Measurements from ENCODE around the gene CLMN. TPM values are rescaled to one million over a fixed set of nuclear protein-coding genes. Genes with fewer than 3 reads are reported as not detected.

Gene CLMN
- total and polyA plus RNA-seq, 10 of the 15 experiments (the other 5 are each of a cell fraction or from before 2014, with no cell fraction given), result 7.8 to 49.3 (median 18.5) TPM

- H2AFZ ChIP-seq (ENCODE audit: control insufficient read depth, low read depth, low read length), result no peak overlapping the region
Observed at GRCh38 chr14:95235351-95235750, 84.4 kb downstream of the CLMN start.

More at GRCh38 chr14:95235351-95235750, 84.4 kb downstream of the CLMN start:
- ATAC-seq (no peak), DNase-seq (ENCODE audit: low read depth, low spot score) (no peak), FAIRE-seq (no peak)
- Histone ChIP-seq H3K27me3 (replicated peaks in 1 of 2; ENCODE audit: control insufficient read depth in 2 of 2, insufficient read depth in 2 of 2, low read length in 1 of 2) (no peaks in the 10 kb centered on the region), H3K79me2 (ENCODE audit: control insufficient read depth, insufficient read depth, low read length) (no peaks in the 10 kb centered on the region), H3K4me3 (no peak overlapping the region), H4K20me1 (ENCODE audit: control insufficient read depth, insufficient read depth) (no peaks in the 10 kb centered on the region), H3K4me1 (ENCODE audit: control insufficient read depth, insufficient read depth, low read length) (peaks cover 18% of the 10 kb centered on the region), H3K36me3 (ENCODE audit: control insufficient read depth in 2 of 2, insufficient read depth in 2 of 2, low read length in 1 of 2) (no peaks in the 10 kb centered on the region), H3K9ac (ENCODE audit: control insufficient read depth, insufficient read depth, low read length) (no peak overlapping the region), H3K9me3 (replicated peaks; ENCODE audit: control insufficient read depth, insufficient read depth, low read length) (no peaks in the 10 kb centered on the region), H3K27ac (ENCODE audit: control insufficient read depth, insufficient read depth) (no peak overlapping the region), H3K4me2 (ENCODE audit: control insufficient read depth, insufficient read depth) (no peak overlapping the region)
- WGBS (ENCODE audit: insufficient coverage, insufficient replicate concordance, low lambda C conversion rate, missing lambda C conversion rate), result 74% methylated on average over 4 of the region's 4 CpGs
- intact Hi-C loops (cut with micrococcal nuclease; ENCODE audit: unreplicated experiment) (no loop called here), in situ Hi-C loops (cut with MboI) (no loop called here)
- TF ChIP-seq HDGF (IDR thresholded peaks at IDR 0.05) (no peak), RAD21 (IDR thresholded peaks at IDR 0.05; ENCODE audit: insufficient read depth, low read depth, low read length) (no peak), CBX3 (IDR thresholded peaks at IDR 0.05; ENCODE audit: borderline replicate concordance, low read depth) (no peak), RAD51 (IDR thresholded peaks at IDR 0.05) (no peak), NR2C1 (IDR thresholded peaks at IDR 0.05) (no peak), MEF2A (IDR thresholded peaks at IDR 0.05; ENCODE audit: insufficient read depth, low read depth, low read length) (no peak), ELK1 (IDR thresholded peaks at IDR 0.05; ENCODE audit: low read depth, low read length) (no peak), NFYB (IDR thresholded peaks at IDR 0.05; ENCODE audit: insufficient read depth, low read depth, low read length) (no peak), CHD2 (IDR thresholded peaks at IDR 0.05; ENCODE audit: borderline replicate concordance, low read depth, low read length) (no peak), NR2F1 (conservative IDR thresholded peaks at IDR 0.05) (no peak), SUZ12 (IDR thresholded peaks at IDR 0.05; ENCODE audit: unreplicated experiment) (no peak), FOXK2 (IDR thresholded peaks at IDR 0.05) (no peak), ZZZ3 (IDR thresholded peaks at IDR 0.05; ENCODE audit: control insufficient read depth, insufficient read length, low read depth) (no peak), WRNIP1 (IDR thresholded peaks at IDR 0.05; ENCODE audit: borderline replicate concordance, low read depth, low read length) (no peak), DPF2 (IDR thresholded peaks at IDR 0.05) (no peak), SMC3 (IDR thresholded peaks at IDR 0.05; ENCODE audit: borderline replicate concordance, low read length) (no peak), ZNF622 (IDR thresholded peaks at IDR 0.05) (no peak), ATF2 (IDR thresholded peaks at IDR 0.05; ENCODE audit: low read length) (no peak), TARDBP (IDR thresholded peaks at IDR 0.05; ENCODE audit: borderline replicate concordance) (no peak)
- BruUV-seq (replicated peaks), result no TSS peak
- ChIA-PET CTCF (no interaction called here), RAD21 (ENCODE audit: unreplicated experiment) (no interaction called here), SMC1A (ENCODE audit: uncharacterized antibody, unreplicated experiment) (interaction anchor here (0.7 to 1.6 kb wide), 5 partner anchors 10 to 81 kb away, joined by 3 to 5 read pairs (median 4); no protein-coding TSS in a partner anchor), POLR2A (no interaction called here)

Measured in GM12878 (cell line).